ENCODE measurements around the gene SMKR1. TPM values are rescaled to one million over a fixed set of nuclear protein-coding genes. Genes with fewer than 3 reads are reported as not detected.

The SMKR1 gene
- total and polyA plus RNA-seq, 9 of the 15 experiments (the other 6 are each of a cell fraction or from before 2014, with no cell fraction given), result 0.58 to 1.8 (median 0.93) TPM; not detected in 1

- FAIRE-seq (no peak), ATAC-seq (no peak), DNase-seq (ENCODE audit: extremely low read depth in 1 of 4, low spot score in 3 of 4) (no peak)
- H4K20me1 ChIP-seq (replicated peaks; ENCODE audit: control insufficient read depth, insufficient read depth, low read length), result no peaks in the 10 kb centered on the region
- BruUV-seq (replicated peaks), result no TSS peak
- H3K27ac ChIP-seq (ENCODE audit: extremely low read depth, low read depth, low read length), result no peak overlapping the region
- no peaks in the 10 kb centered on the region for H3K27me3 ChIP-seq (ENCODE audit: control insufficient read depth in 2 of 2, insufficient read depth in 2 of 2, low read length in 2 of 2)
- no peaks in the 10 kb centered on the region for H3K79me2 ChIP-seq (ENCODE audit: control insufficient read depth, insufficient read depth, low read length)
- in situ Hi-C loops (cut with MboI) (no loop called here), intact Hi-C loops (cut with micrococcal nuclease) (no loop called here)
- peaks cover 100% of the 10 kb centered on the region for H3K36me3 ChIP-seq (ENCODE audit: control insufficient read depth, insufficient read depth, low read length)
- no peak overlapping the region for H3K4me3 ChIP-seq
- no peak overlapping the region for H3K4me2 ChIP-seq (ENCODE audit: insufficient read depth, low read length)
- TF ChIP-seq RBM25 (IDR thresholded peaks at IDR 0.05; ENCODE audit: low read depth, low read length, severe bottlenecking) (peak; percentile 81), ZNF212 (CRISPR knock-in tag; IDR thresholded peaks at IDR 0.05) (no peak), COPS2 (conservative IDR thresholded peaks at IDR 0.05) (no peak)
- no peaks in the 10 kb centered on the region for H3K9me3 ChIP-seq (replicated peaks; ENCODE audit: control insufficient read depth, insufficient read depth, low read depth, low read length)
- H3K9ac ChIP-seq (ENCODE audit: insufficient read depth in 1 of 2, low read depth in 2 of 2, low read length in 2 of 2), result no peak overlapping the region
- no peaks in the 10 kb centered on the region for H3K9me1 ChIP-seq (ENCODE audit: control insufficient read depth, insufficient read depth, low read length)
- CTCF ChIA-PET (ENCODE audit: low intra/inter-chr PET ratio), result interaction anchor here (1.2 kb wide), 1 partner anchor 96 kb away, joined by 4 read pairs; no protein-coding TSS in a partner anchor
- H3K4me1 ChIP-seq (replicated peaks in 1 of 2; ENCODE audit: control insufficient read depth in 2 of 2, insufficient read depth in 2 of 2, low read length in 2 of 2), result no peaks in the 10 kb centered on the region
- 84% methylated on average over 3 of the region's 3 CpGs for WGBS (ENCODE audit: insufficient coverage, low coverage, missing lambda C conversion rate)
- POLR2A ChIA-PET, result interaction anchor here (0.6 to 1.3 kb wide), 3 partner anchors 11 to 27 kb away, joined by 3 to 5 read pairs (median 3); no protein-coding TSS in a partner anchor
- no peak overlapping the region for H2AFZ ChIP-seq (ENCODE audit: low read depth, low read length)
These were observed 35.5 kb upstream of the SMKR1 start for GRCh38 chr7:129466796-129467195.

GRCh38 chr7:129468087-129468486 is 34.2 kb upstream of the SMKR1 start:
- no peak for DNase-seq (ENCODE audit: extremely low read depth in 1 of 4, low spot score in 3 of 4)
- in situ Hi-C loops (cut with MboI), result no loop called here
- Histone ChIP-seq H3K4me2 (ENCODE audit: insufficient read depth, low read length) (no peak overlapping the region), H3K9me1 (ENCODE audit: control insufficient read depth, insufficient read depth, low read length) (no peaks in the 10 kb centered on the region), H3K79me2 (ENCODE audit: control insufficient read depth, insufficient read depth, low read length) (no peaks in the 10 kb centered on the region), H3K9me3 (replicated peaks; ENCODE audit: control insufficient read depth, insufficient read depth, low read depth, low read length) (no peaks in the 10 kb centered on the region), H3K4me3 (no peak overlapping the region), H4K20me1 (replicated peaks; ENCODE audit: control insufficient read depth, insufficient read depth, low read length) (no peaks in the 10 kb centered on the region), H3K27ac (ENCODE audit: extremely low read depth, low read depth, low read length) (no peak overlapping the region), H3K9ac (ENCODE audit: insufficient read depth in 1 of 2, low read depth in 2 of 2, low read length in 2 of 2) (no peak overlapping the region), H3K4me1 (replicated peaks in 1 of 2; ENCODE audit: control insufficient read depth in 2 of 2, insufficient read depth in 2 of 2, low read length in 2 of 2) (no peaks in the 10 kb centered on the region), H2AFZ (ENCODE audit: low read depth, low read length) (no peak overlapping the region), H3K27me3 (ENCODE audit: control insufficient read depth in 2 of 2, insufficient read depth in 2 of 2, low read length in 2 of 2) (no peaks in the 10 kb centered on the region), H3K36me3 (ENCODE audit: control insufficient read depth, insufficient read depth, low read length) (peaks cover 98% of the 10 kb centered on the region)
- intact Hi-C loops (cut with micrococcal nuclease), result no loop called here
- no peak for TF ChIP-seq EZH2 (IDR thresholded peaks at IDR 0.05; ENCODE audit: borderline replicate concordance, low read depth, low read length)
- TF ChIP-seq ZNF740 (CRISPR knock-in tag; IDR thresholded peaks at IDR 0.05), result no peak
- TF ChIP-seq ZNF740 (tag; IDR thresholded peaks at IDR 0.05), result 0 out of 4 replicates have a peak, but pooled peaks of 1 of the 2 experiments have one; percentile 34
- ChIA-PET CTCF (ENCODE audit: low intra/inter-chr PET ratio) (no interaction called here), POLR2A (interaction anchor here (1.2 to 1.9 kb wide), 4 partner anchors 13 to 100 kb away, joined by 3 to 5 read pairs (median 4); no protein-coding TSS in a partner anchor)
- FAIRE-seq, result no peak
- no TSS peak for BruUV-seq (replicated peaks)
- no peak for ATAC-seq
- WGBS (ENCODE audit: insufficient coverage, low coverage, missing lambda C conversion rate), result 92% methylated on average over 1 of the region's 1 CpG
